Astrocyte of the spinal cord (primary cell): ENCODE measurements around the gene EYA3.

Experiments
- DNase-seq: peaks from one replicate; pipeline ENCODE4 v3.0.0; 2011; ENCODE audit warnings: low read depth, low spot score
- H3K4me3 ChIP-seq: 2 replicates; pipeline ENCODE4 v1.5.1; 2011; ENCODE audit warnings: low read depth, mild to moderate bottlenecking, low read length, moderate library complexity
- in situ Hi-C: cut with HindIII; loops from 2 replicates; pipeline ENCODE4 v1.10.0; 2017; ENCODE audit warnings: low sequenced_read_pairs
- TF ChIP-seq, protein P1 (sequence below): IDR thresholded peaks from 2 replicates; pipeline ENCODE4 v1.5.1; 2012; ENCODE audit warnings: low read depth, mild to moderate bottlenecking, low read length, inconsistent platforms

The EYA3 gene

DNA sequence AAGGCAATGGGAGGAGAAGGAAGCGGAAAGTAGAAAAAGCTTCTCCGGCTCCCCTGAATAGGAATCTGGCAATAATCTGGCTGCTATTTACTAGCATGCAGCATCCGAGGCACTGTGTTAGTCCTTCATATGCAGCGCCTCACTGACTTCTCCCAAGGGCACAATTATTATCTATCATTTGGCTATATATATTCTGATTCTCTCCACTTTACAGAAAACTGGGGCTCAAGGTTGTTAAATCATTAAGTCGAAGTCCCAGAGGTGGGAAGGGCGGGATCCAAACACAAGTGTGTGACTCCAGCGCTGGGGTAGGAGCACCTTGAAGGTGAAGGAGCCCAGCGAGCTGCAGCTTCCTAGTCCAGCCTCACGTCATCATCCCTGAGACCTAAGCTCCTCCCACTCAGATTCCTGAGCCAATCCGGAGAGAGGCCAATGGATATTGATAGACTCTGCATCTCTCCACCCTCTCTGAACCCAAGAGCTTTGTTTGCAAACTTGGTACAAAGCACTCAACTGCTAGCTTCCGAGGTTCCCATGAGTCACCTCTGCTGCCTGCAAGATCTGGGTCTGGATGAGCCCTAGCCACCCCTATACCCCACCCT, 16.6 kb upstream of the EYA3 start:
- peak; percentile 60 for DNase-seq
- in situ Hi-C loops = no loop called here
- TF ChIP-seq, protein P1, sequence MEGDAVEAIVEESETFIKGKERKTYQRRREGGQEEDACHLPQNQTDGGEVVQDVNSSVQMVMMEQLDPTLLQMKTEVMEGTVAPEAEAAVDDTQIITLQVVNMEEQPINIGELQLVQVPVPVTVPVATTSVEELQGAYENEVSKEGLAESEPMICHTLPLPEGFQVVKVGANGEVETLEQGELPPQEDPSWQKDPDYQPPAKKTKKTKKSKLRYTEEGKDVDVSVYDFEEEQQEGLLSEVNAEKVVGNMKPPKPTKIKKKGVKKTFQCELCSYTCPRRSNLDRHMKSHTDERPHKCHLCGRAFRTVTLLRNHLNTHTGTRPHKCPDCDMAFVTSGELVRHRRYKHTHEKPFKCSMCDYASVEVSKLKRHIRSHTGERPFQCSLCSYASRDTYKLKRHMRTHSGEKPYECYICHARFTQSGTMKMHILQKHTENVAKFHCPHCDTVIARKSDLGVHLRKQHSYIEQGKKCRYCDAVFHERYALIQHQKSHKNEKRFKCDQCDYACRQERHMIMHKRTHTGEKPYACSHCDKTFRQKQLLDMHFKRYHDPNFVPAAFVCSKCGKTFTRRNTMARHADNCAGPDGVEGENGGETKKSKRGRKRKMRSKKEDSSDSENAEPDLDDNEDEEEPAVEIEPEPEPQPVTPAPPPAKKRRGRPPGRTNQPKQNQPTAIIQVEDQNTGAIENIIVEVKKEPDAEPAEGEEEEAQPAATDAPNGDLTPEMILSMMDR = no peak
- H3K4me3 ChIP-seq = peak overlapping the region; percentile 4

DNA sequence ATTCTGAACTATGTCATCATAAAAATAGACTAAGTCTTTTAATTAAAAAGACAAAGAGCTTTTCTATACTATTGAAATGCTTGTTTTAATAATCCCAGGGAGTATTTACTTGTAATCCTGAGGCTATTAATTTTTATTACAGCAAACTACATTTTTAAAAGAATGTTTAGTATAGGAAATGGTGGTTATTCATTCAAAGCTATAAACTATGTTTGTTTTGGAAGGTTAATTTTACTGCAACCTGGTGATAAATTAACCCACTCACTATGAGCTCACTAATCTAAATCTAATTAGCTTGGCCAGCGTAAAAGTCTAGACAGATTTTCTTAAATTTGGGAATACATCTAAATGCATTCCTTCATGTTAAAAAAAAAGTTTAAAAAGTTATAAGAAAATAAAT, 13.8 kb upstream of the EYA3 start:
- in situ Hi-C loops = no loop called here
- H3K4me3 ChIP-seq = no peak overlapping the region
- DNase-seq = no peak
- TF ChIP-seq, protein P1 = no peak

DNA sequence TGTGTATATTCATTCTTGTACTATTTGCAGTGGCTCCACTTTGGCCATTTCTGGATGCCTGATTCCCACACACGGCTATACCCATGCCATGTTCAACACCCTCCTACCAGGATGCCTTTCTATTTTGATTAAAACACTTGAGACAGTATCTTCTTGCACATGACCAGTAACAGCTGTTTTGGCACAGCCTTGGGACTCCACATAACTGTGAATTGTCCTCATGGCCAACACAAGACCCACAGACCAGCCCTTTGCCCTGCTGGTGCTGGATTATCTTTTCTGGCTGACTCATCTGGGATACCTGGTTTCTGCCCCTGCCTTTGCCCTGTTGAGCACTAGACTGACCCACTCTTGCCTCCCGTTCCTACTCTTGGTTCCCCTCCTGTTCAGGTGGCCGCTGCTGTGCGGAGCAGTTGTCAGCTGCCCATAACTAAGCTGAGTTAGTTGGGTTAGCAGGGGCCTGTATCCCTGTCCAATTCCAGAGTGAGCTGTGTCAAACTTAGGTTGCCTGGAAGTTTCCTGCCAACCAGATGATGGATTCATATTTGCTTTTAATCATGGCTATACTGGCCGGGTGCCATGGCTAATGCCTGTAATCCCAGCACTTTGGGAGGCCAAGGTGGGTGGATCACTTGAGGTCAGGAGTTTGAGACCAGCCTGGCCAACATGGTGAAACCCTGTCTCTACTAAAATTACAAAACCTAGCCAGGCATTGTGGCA, 10.8 kb upstream of the EYA3 start:
- H3K4me3 ChIP-seq = no peak overlapping the region
- TF ChIP-seq, protein P1 = no peak
- DNase-seq = no peak
- in situ Hi-C loops = no loop called here

DNA sequence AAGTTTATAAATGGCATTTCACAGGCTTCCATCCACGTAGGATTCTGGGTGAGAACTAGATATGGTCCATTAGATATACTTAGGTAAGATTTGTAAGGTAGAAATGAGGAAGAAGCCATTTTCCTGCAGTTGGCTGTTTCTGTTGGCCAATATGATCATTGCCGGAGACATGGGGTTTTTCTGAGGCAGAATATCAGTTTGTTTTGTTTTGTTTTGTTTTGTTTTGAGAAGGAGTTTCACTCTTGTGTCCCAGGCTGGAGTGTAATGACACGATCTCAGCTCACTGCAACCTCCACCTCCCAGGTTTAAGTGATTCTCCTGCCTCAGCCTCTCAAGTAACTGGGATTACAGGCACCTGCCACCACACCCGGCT, 8.7 kb upstream of the EYA3 start:
- in situ Hi-C loops = no loop called here
- TF ChIP-seq, protein P1 = no peak
- no peak overlapping the region for H3K4me3 ChIP-seq
- DNase-seq = no peak

DNA sequence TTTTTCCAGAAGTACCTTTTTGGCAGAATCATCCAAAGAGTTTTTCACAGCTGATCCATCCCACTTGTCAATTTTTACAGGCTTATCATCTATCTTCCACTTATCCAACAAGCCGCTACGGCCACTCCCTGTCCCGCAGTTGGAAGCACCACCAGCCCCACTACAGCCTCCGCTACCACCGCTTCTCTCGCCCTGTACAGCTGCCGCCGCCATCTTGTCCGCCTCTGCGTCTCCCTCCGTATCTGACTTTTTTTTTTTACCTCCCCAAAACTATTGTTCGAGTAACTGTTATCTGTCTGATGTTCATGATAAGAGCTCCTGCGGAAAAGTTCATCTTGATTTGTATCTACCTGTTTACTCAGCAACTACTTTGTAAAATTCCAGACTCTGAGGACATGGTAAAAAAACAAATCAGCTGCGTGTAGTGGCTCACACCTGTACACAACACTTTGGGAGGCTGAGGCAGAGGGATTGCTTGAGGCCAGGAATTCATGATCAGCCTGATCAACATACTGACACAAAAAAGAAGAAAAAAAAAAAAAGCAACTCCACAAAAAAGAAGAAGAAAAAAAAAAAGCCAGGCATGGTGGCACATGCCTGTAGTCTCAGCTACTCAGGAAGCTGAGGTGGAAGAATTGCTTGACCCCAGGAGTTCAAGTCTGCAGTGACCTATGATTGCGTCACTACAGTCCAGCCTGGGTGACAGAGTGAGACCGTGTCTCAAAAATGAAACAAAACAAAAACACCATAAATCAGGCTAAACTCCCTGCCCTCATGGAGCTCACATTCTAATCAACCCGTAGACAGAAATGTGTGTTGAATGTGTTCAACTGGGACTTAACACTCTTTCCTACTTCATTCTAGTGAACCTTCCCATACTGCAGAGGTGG, 8.0 kb upstream of the EYA3 start:
- no peak overlapping the region for H3K4me3 ChIP-seq
- DNase-seq = no peak
- in situ Hi-C loops = no loop called here

More for the DNA sequence above, 8.0 kb upstream of the EYA3 start:
- TF ChIP-seq, protein P1 = no peak
